Stimulated activated memory B cell treated with anti-CD40 and anti-IgM and Interleukin-4, amounts not matched to agents 10 μg/mL and 1 μg/mL and 100 μg/mL, for 72 hours (primary cell): ENCODE measurements around the gene PPP4R1.
"Not testable (repeated sequence)": the region's sequence is repeated elsewhere in the genome, so short reads cannot be mapped to it uniquely, and the experiment has no call there.

ENCODE experiments used
- ATAC-seq: fragments of 150-1000 bp; cut with Tn5 transposase; 2 replicates; pipeline ENCODE4 v1.10.0; 2021
- H3K27ac Mint-ChIP-seq: one replicate; pipeline ENCODE4 v1.8.0; 2022; ENCODE audit warnings: mild to moderate bottlenecking, mixed read lengths
- H3K27me3 Mint-ChIP-seq: one replicate; pipeline ENCODE4 v1.8.0; 2022; ENCODE audit warnings: mixed read lengths
- H3K36me3 Mint-ChIP-seq: one replicate; pipeline ENCODE4 v1.8.0; 2022; ENCODE audit warnings: mixed read lengths
- H3K4me1 Mint-ChIP-seq: one replicate; pipeline ENCODE4 v1.8.0; 2022; ENCODE audit warnings: mixed read lengths
- H3K4me3 Mint-ChIP-seq: one replicate; pipeline ENCODE4 v1.8.0; 2022; ENCODE audit warnings: mild to moderate bottlenecking, moderate library complexity, mixed read lengths
- H3K9me3 Mint-ChIP-seq: one replicate; pipeline ENCODE4 v1.8.0; 2022; ENCODE audit warnings: mixed read lengths

Gene PPP4R1

DNA sequence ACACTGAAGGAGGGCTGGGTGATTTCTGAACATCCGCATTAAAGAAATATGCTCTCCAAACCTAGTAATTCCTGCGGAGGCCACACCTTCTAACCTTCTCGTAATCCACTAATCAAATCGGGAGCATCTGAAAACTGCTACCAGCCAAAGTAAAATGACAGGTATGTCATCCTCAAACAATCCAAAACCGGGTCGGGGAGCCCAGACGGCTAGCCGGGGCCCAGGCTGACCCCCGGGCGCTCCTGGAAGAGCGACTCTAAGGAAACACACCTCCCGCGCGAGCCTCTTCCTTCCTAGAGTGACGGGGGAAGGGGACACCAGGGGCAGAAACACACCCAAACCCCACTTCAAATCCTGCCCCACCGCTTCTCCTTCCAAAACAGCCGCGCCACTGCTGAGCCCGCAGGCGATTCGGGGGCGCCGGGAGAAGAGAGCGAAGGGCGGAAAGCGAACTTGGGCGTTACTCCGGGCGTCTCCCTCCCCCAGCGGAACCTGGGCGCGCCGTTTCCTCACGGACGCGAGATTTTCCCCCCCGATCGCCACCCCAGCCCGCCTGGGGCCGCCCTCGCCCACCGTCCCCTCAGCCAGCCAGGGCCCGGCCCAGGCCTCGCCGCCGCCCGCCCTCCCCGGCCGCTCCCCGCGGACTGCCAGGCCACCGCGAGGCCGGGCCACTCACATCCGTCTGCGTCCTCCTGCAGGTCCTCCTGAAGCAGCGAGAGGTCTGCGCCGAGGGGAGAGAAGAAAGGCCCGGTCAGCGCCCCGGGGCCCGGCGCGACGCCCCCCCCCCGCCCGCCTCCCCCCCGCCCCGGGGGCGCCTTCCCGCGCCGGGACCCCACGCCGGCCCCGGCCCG, 584 bp downstream of the PPP4R1 start:
- Mint-ChIP-seq H3K4me1 (peaks cover 47% of the 10 kb centered on the region), H3K4me3 (peak overlapping the region; percentile 94), H3K9me3 (no peaks in the 10 kb centered on the region), H3K27me3 (no peaks in the 10 kb centered on the region), H3K36me3 (peaks cover 15% of the 10 kb centered on the region), H3K27ac (peak overlapping the region; percentile 86)
- peak; percentile 65 for ATAC-seq

DNA sequence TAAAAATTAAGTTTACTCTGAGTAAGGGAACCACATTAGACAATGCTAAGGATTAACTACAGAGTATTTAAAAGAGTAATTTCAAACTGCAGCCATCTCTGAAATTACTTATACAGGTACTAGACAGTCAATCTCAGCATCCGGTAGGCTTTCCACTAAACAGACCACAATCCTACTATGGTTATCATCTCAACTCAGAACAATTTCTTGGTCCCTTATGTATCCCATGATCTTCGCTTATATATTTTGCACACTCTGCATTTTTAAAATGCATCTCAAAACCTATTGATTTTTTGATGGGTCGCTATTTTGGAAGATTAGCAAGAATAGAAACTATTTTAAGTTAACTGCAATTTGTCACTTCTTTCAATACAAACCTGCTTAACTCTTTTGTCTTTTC, 1.4 kb downstream of the PPP4R1 start:
- Mint-ChIP-seq H3K4me1 (peaks cover 55% of the 10 kb centered on the region), H3K36me3 (peaks cover 15% of the 10 kb centered on the region), H3K9me3 (no peaks in the 10 kb centered on the region), H3K27ac (peak overlapping the region; percentile 86), H3K27me3 (no peaks in the 10 kb centered on the region), H3K4me3 (peak overlapping the region; percentile 94)
- no peak for ATAC-seq

DNA sequence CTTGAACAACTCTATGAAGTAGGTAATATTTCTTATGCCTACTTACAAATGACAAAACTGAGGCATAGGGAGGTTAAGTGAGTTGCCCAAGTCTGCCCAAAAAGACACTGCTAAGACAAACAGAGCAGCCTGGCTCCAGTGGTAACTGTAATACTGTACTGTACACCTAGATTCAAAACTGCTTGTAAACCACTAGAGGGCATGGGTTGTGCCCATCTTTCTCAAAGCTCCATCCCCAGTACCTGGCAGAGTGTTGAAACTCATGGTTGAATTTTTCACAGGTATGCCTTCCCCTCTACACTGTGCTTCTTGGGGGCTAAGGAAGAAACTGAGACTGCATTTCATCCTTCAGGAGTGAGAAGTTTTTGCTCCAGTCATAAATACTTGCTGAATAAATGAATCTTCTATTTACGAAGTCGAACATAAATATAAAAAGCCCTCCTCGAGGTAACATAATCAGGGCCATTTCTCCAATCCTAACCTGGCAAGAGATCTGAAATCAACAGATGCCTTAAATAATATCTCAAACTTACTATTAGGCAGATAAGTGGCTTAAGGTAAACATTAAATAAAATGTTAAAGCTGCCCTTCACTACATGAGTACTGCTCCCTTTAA, 2.0 kb downstream of the PPP4R1 start:
- Mint-ChIP-seq H3K27ac (peak overlapping the region; percentile 86), H3K4me1 (peaks cover 58% of the 10 kb centered on the region)
- ATAC-seq, result peak; percentile 63

DNA sequence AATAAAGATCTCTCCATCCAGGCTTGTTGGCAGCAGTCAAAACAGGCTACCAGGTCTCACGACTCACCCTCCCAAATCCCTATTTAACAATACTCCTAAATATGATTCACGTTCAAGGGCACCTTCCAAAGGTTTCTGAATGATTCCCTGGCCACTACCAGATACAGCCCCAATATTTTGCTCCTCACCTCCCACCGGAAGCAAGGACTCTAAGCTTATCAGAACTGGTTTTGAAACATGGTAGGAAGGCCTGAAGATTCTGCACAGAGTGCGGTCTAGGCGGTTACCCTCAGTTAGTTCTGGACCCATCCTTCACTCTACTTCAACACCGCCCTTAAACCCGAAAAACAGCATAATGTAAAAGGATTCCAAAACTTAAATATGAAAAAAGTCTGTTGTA, 5.2 kb downstream of the PPP4R1 start:
- ATAC-seq, result no peak
- no peak overlapping the region for H3K27ac Mint-ChIP-seq
- peaks cover 61% of the 10 kb centered on the region for H3K4me1 Mint-ChIP-seq
- no peaks in the 10 kb centered on the region for H3K9me3 Mint-ChIP-seq
- no peak overlapping the region for H3K4me3 Mint-ChIP-seq
- no peaks in the 10 kb centered on the region for H3K27me3 Mint-ChIP-seq
- H3K36me3 Mint-ChIP-seq, result peaks cover 22% of the 10 kb centered on the region

More for the DNA sequence above, 2.0 kb downstream of the PPP4R1 start:
- peaks cover 18% of the 10 kb centered on the region for H3K36me3 Mint-ChIP-seq
- no peak overlapping the region for H3K4me3 Mint-ChIP-seq
- no peaks in the 10 kb centered on the region for H3K27me3 Mint-ChIP-seq
- H3K9me3 Mint-ChIP-seq, result no peaks in the 10 kb centered on the region

DNA sequence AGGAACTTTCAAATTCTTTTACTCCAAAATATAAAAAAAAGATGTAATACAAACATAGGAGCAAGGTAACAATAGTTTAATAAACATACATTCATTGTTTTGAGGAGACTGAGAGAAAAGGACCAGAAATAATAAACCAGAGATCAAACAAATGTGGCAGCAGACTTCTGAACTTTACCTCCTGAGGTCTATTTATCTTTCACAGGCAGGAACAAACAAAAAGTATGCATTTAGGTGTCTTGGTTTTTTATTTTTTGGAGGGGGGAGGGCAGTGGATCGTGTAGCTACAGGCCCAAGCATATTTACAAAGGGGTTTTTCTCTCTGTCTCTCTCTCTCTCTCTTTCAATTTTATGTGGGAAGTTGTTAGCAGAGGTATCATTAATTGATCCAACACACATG, 5.6 kb downstream of the PPP4R1 start:
- Mint-ChIP-seq H3K4me3 (no peak overlapping the region), H3K36me3 (peaks cover 22% of the 10 kb centered on the region), H3K27me3 (no peaks in the 10 kb centered on the region), H3K27ac (no peak overlapping the region), H3K9me3 (no peaks in the 10 kb centered on the region), H3K4me1 (peaks cover 62% of the 10 kb centered on the region)
- ATAC-seq, result no peak

DNA sequence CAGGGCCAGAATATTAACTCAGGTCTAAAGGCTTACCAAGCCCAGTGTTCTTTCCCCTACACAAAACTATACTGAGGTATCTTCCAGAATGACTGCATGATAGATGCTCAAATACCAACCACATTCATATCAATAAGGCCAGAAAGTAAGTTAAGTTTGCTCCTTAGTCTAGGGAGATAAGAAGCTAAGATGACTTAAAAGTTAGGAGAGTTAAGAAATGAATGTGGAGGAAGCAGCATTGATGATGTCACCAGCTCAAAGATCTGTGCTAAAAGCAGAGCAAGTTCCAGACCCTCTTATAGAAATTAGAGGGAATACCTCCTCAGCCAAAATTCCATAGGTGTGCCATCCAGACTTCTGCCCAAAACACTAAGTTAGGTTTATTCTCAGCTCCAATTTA, 6.1 kb downstream of the PPP4R1 start:
- no peak overlapping the region for H3K27ac Mint-ChIP-seq
- H3K9me3 Mint-ChIP-seq, result no peaks in the 10 kb centered on the region
- H3K4me1 Mint-ChIP-seq, result peaks cover 58% of the 10 kb centered on the region
- ATAC-seq, result no peak
- H3K4me3 Mint-ChIP-seq, result no peak overlapping the region
- no peaks in the 10 kb centered on the region for H3K27me3 Mint-ChIP-seq
- H3K36me3 Mint-ChIP-seq, result peaks cover 22% of the 10 kb centered on the region

DNA sequence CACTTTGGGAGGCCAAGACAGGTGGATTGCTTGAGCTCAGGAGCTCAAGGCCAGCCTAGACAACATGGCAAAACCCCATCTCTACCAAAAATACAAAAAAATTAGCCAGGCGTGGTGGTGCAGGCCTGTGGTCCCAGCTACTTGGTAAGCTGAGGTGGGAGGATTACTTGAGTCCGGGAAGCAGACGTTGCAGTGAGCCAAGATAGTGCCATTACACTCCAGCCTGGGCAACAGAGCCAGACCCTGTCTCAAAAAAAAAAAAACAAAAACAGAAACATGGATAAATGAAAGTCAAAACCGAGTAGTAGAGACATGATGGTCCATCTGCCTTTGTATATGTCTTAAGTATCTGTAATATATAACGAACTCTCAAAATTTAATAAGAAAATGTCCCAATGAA, 7.2 kb downstream of the PPP4R1 start:
- not testable (repeated sequence) for H3K4me3 Mint-ChIP-seq, H3K9me3 Mint-ChIP-seq, H3K27ac Mint-ChIP-seq, ATAC-seq, H3K27me3 Mint-ChIP-seq
- Mint-ChIP-seq H3K4me1 (peaks cover 46% of the 10 kb centered on the region), H3K36me3 (peaks cover 27% of the 10 kb centered on the region)

DNA sequence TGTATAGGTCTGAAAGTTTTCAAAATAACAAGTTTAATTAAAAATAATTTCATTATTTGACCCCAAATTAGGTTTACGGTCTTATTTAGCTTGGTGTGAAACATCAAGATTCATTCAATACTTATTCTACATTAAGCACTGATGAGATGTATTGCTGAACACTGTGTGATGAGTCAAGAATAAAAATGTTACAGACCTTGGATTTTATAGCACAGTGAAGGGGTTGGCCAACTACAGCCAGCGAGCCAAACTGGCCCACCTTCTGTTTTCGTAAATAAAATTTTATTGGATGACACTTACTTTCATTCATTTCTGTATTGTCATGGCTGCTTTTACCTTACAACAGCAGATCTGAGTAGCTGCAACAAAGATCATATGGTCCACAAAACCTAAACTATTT, 8.3 kb downstream of the PPP4R1 start:
- no peak for ATAC-seq
- Mint-ChIP-seq H3K36me3 (peaks cover 19% of the 10 kb centered on the region), H3K27ac (no peak overlapping the region), H3K4me3 (no peak overlapping the region), H3K9me3 (no peaks in the 10 kb centered on the region), H3K27me3 (no peaks in the 10 kb centered on the region), H3K4me1 (peaks cover 38% of the 10 kb centered on the region)

DNA sequence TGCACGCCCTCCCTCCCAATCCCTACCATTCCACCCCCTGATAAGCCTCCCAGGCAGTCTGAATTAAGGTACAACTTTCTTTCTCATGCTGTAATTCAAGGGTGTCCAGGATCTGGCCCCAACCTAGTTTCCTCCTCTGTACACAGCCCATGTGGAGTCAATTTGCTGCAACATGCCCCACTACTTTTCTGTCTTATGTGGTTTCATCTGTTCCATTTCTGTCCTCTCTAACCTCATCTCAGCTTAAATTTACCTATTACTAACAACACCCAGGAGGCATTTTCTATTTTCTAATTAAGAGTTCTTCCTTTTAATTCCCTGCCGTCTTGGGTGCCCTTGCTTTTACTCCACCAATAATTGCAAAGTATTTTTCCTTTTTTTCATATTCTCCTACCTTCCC, 10.0 kb downstream of the PPP4R1 start:
- H3K4me1 Mint-ChIP-seq, result peaks cover 32% of the 10 kb centered on the region
- no peak overlapping the region for H3K4me3 Mint-ChIP-seq
- ATAC-seq, result no peak
- H3K27me3 Mint-ChIP-seq, result no peaks in the 10 kb centered on the region
- peaks cover 28% of the 10 kb centered on the region for H3K36me3 Mint-ChIP-seq
- peak overlapping the region; percentile 15 for H3K27ac Mint-ChIP-seq
- peaks cover under 1% of the 10 kb centered on the region for H3K9me3 Mint-ChIP-seq

DNA sequence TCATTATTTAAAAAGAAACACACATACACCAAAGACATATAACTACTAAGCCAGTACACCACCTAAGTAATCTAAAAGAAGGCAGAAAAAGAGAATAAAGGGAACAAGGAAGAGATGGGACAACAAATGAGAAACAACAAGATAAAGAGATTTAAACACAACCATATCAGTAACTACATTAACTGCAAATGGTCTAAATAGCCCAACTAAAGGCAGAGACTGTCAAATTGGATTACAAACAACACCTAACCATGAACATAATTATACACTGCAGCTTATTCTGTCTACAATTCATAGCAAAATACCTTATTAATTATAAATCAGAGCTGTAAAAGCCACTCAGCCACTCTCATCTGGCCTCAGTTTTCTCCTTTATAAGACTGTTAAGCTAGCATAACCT, 15.0 kb downstream of the PPP4R1 start:
- Mint-ChIP-seq H3K27ac (no peak overlapping the region), H3K4me1 (peaks cover 25% of the 10 kb centered on the region), H3K36me3 (peaks cover 54% of the 10 kb centered on the region), H3K27me3 (no peaks in the 10 kb centered on the region), H3K9me3 (peaks cover 11% of the 10 kb centered on the region), H3K4me3 (no peak overlapping the region)
- ATAC-seq, result no peak

DNA sequence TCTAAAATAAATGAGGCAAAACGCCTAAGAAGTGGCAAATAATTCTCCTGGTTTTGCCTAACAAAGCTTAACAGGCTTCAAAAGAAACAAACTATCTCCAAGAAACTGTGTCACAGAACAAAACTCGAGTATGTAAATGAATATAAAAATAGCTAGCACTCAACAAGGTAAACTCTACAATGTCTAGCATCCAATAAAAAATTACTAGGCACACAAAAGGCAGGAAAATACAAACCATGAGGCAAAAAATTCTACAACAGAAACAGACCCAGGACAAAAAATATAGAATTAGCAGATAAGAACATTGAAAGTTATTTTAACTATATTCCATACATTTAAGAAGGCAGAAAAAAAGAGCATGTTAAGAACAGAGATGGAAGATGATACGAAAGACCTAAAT, 16.8 kb downstream of the PPP4R1 start:
- peaks cover 11% of the 10 kb centered on the region for H3K9me3 Mint-ChIP-seq
- no peaks in the 10 kb centered on the region for H3K27me3 Mint-ChIP-seq
- ATAC-seq, result no peak
- H3K4me1 Mint-ChIP-seq, result peaks cover 21% of the 10 kb centered on the region
- no peak overlapping the region for H3K27ac Mint-ChIP-seq
- no peak overlapping the region for H3K4me3 Mint-ChIP-seq
- peaks cover 50% of the 10 kb centered on the region for H3K36me3 Mint-ChIP-seq

DNA sequence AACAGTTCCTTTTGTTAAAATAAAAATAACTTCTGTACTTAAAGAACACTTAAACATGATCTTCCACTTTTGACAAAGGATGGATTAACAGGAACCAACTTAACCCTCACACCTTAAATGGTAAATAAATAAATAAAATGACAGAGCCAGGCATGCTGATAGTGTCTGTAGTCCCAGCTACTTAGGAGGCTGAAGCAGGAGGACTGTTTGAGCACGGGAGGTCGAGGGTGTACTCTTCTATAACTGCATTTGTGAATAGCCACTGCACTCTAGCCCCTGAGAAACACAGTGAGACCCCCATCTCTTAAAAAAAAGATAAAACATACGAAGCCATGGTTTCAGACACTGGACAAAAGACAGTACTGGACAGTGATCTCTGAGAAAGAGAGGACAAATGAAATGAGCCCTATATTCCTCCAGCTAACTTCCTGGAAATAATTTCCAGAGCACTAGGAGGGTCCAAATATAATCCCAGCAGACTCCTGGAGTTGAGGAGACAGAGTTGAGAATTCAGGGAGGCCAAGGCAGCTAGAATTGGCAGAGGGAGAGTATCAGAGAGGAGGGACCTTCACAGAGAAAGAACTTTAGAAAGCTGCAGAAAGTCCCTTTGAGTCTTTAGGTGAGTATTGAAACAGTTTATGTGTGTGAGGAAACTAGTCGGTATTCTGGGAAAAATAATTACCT, 17.4 kb downstream of the PPP4R1 start:
- Mint-ChIP-seq H3K4me1 (peaks cover 21% of the 10 kb centered on the region), H3K4me3 (no peak overlapping the region), H3K27ac (no peak overlapping the region), H3K27me3 (no peaks in the 10 kb centered on the region), H3K36me3 (peaks cover 53% of the 10 kb centered on the region), H3K9me3 (peaks cover 11% of the 10 kb centered on the region)
- ATAC-seq, result no peak

DNA sequence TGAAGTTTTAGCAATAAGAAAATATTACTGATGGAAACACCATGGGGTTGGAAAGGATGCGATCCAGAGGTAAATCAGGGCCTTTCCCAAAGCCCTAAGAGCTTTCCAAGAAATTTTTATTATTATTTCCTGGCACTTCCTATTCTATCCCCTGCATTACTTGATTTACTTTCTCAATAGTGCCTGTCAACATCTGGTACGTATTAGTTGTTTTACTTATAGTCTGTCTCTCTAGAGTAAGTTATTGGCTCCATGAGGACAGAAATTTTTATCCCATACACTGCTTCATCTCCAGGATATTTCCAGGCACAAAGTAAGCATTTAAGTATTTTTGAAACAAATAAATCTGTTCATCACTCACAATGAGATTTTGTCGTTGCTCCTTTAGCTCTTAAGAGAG, 18.1 kb downstream of the PPP4R1 start:
- Mint-ChIP-seq H3K36me3 (peaks cover 61% of the 10 kb centered on the region), H3K27ac (no peak overlapping the region), H3K4me1 (peaks cover 21% of the 10 kb centered on the region), H3K9me3 (peaks cover 11% of the 10 kb centered on the region), H3K4me3 (no peak overlapping the region), H3K27me3 (no peaks in the 10 kb centered on the region)
- ATAC-seq, result no peak

DNA sequence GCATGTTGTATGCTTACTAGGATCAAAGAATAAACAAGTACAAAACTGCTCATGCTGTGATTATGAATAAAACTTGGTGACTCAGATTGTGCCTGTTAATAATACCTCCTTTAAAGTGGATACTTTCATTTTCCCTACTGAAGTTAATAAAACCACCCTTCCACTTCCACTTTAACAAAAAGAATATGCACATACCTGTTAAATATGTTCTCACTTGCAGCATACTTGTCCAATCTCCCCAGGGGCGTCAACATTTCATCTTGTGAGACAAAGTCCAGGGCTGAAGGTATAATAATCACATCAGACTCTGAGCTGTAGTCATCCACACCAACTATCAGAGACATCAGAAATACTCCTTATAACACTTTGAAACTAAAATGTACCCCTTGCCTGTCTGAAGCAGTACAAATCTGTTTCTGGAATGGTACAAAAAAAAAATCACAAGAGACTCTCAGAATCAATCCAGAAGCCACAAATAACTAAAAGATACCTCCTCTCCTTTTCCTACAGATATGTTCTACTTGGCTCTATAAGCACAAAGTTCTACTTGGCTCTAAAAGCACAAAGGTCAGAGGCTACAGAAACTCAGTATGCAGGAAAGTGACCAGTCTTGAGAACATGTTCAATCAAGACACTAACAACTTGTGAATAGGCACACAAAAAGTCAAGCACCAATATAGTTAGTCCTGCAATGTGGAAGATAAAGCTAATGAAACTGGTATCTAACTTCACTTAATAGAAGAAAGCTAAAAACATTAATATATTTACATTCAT, 19.3 kb downstream of the PPP4R1 start:
- peaks cover 21% of the 10 kb centered on the region for H3K4me1 Mint-ChIP-seq
- ATAC-seq, result no peak
- H3K27ac Mint-ChIP-seq, result peak overlapping the region; percentile 33
- H3K36me3 Mint-ChIP-seq, result peaks cover 58% of the 10 kb centered on the region
- H3K27me3 Mint-ChIP-seq, result no peaks in the 10 kb centered on the region
- H3K9me3 Mint-ChIP-seq, result peaks cover 11% of the 10 kb centered on the region
- H3K4me3 Mint-ChIP-seq, result no peak overlapping the region

DNA sequence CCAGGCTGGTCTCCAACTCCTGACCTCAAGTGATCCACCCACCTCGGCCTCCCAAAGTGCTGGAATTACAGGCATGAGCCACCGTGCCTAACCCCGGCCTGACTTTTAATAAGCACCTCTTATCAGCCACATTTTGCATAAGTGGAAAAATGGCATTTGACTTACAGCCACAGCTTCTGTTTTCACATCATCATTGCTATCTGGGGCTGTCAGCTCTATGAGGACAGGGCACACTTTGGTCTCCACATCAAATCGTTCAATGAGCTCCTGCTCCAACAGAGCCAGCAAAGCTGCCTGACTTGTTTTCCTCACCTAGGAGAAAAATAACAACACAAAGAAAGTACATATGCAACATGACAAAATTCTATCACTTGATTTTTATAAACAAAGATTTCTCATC, 26.4 kb downstream of the PPP4R1 start:
- Mint-ChIP-seq H3K4me3 (no peak overlapping the region), H3K27ac (no peak overlapping the region), H3K4me1 (no peaks in the 10 kb centered on the region), H3K9me3 (no peaks in the 10 kb centered on the region), H3K27me3 (no peaks in the 10 kb centered on the region), H3K36me3 (peaks cover 74% of the 10 kb centered on the region)
- ATAC-seq, result no peak
